ENCODE results near the gene HNRNPK.

HNRNPK gene

GRCh38 chr9:83935276-83935935 is 44.6 kb downstream of the HNRNPK start:
- Mint-ChIP-seq H3K9me3 (no peaks in the 10 kb centered on the region), H3K27ac (no peak overlapping the region), H3K4me3 (no peak overlapping the region), H3K27me3 (ENCODE audit: low read depth) (no peaks in the 10 kb centered on the region), H3K4me1 (peaks cover 13% of the 10 kb centered on the region), H3K36me3 (ENCODE audit: low read depth) (no peaks in the 10 kb centered on the region)
- TF ChIP-seq, protein P1, sequence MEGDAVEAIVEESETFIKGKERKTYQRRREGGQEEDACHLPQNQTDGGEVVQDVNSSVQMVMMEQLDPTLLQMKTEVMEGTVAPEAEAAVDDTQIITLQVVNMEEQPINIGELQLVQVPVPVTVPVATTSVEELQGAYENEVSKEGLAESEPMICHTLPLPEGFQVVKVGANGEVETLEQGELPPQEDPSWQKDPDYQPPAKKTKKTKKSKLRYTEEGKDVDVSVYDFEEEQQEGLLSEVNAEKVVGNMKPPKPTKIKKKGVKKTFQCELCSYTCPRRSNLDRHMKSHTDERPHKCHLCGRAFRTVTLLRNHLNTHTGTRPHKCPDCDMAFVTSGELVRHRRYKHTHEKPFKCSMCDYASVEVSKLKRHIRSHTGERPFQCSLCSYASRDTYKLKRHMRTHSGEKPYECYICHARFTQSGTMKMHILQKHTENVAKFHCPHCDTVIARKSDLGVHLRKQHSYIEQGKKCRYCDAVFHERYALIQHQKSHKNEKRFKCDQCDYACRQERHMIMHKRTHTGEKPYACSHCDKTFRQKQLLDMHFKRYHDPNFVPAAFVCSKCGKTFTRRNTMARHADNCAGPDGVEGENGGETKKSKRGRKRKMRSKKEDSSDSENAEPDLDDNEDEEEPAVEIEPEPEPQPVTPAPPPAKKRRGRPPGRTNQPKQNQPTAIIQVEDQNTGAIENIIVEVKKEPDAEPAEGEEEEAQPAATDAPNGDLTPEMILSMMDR (IDR thresholded peaks at IDR 0.05; ENCODE audit: unreplicated experiment in 3 of 3): no peak

- TF ChIP-seq, protein P1 (IDR thresholded peaks at IDR 0.05; ENCODE audit: unreplicated experiment in 3 of 3): no peak
- peaks cover 13% of the 10 kb centered on the region for H3K4me1 Mint-ChIP-seq
- no peak overlapping the region for H3K27ac Mint-ChIP-seq
- no peaks in the 10 kb centered on the region for H3K9me3 Mint-ChIP-seq
- H3K27me3 Mint-ChIP-seq (ENCODE audit: low read depth): no peaks in the 10 kb centered on the region
- H3K4me3 Mint-ChIP-seq: no peak overlapping the region
- H3K36me3 Mint-ChIP-seq (ENCODE audit: low read depth): no peaks in the 10 kb centered on the region
Observed at GRCh38 chr9:83934569-83935275, 45.3 kb downstream of the HNRNPK start.

GRCh38 chr9:83933790-83934189 is 46.2 kb downstream of the HNRNPK start:
- TF ChIP-seq, protein P1 (IDR thresholded peaks at IDR 0.05; ENCODE audit: unreplicated experiment in 3 of 3): no peak
- no peak overlapping the region for H3K4me3 Mint-ChIP-seq
- H3K36me3 Mint-ChIP-seq (ENCODE audit: low read depth): no peaks in the 10 kb centered on the region
- no peaks in the 10 kb centered on the region for H3K9me3 Mint-ChIP-seq
- H3K27me3 Mint-ChIP-seq (ENCODE audit: low read depth): no peaks in the 10 kb centered on the region
- no peak overlapping the region for H3K27ac Mint-ChIP-seq
- peaks cover 13% of the 10 kb centered on the region for H3K4me1 Mint-ChIP-seq

DNA sequence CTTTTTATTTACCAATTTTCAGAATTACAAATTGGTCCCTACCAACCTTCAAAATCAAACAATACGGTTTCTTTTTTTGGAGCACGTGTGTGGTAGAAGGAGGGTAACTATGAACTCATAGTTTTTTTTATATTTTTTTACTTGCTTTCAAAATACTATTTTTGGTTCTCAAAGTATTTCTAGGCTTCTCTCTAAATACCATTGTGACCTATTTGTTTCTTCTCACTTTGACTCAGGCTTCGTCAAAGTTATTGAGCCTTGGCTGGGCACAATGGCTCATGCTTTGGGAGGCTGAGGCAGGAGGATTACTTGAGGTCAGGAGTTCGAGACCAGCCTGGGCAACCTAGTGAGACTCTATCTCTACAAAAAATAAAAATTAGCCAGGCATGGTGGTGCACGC is 47.2 kb downstream of the HNRNPK start:
- H3K27me3 Mint-ChIP-seq (ENCODE audit: low read depth): no peaks in the 10 kb centered on the region
- peaks cover 13% of the 10 kb centered on the region for H3K4me1 Mint-ChIP-seq
- TF ChIP-seq, protein P1 (IDR thresholded peaks at IDR 0.05; ENCODE audit: unreplicated experiment in 3 of 3): no peak
- no peaks in the 10 kb centered on the region for H3K9me3 Mint-ChIP-seq
- H3K4me3 Mint-ChIP-seq: no peak overlapping the region
- no peak overlapping the region for H3K27ac Mint-ChIP-seq
- H3K36me3 Mint-ChIP-seq (ENCODE audit: low read depth): no peaks in the 10 kb centered on the region

- Mint-ChIP-seq H3K27me3 (ENCODE audit: low read depth) (no peaks in the 10 kb centered on the region), H3K36me3 (ENCODE audit: low read depth) (no peaks in the 10 kb centered on the region), H3K9me3 (no peaks in the 10 kb centered on the region), H3K27ac (no peak overlapping the region), H3K4me3 (no peak overlapping the region), H3K4me1 (peaks cover 13% of the 10 kb centered on the region)
- TF ChIP-seq, protein P1 (IDR thresholded peaks at IDR 0.05; ENCODE audit: unreplicated experiment in 3 of 3): no peak
Observed at GRCh38 chr9:83932011-83932410, 48.0 kb downstream of the HNRNPK start.

DNA sequence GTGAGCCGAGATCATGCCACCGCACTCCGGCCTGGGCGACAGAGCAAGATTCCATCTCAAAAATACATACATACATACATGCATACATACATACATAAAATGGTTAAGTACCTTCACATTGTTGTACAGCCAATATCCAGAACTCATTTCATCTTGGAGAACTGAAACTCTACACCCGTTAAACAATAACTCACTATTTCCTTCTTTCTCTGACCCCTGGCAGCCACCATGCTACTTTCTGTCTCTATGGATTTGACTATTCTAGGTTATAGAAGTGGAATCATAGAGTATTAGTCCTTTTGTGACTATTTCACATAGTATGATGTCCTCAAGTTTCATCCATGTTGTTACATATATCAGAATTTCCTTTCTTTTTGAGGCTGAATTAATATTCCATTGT is 49.1 kb downstream of the HNRNPK start:
- TF ChIP-seq, protein P1 (IDR thresholded peaks at IDR 0.05; ENCODE audit: unreplicated experiment in 3 of 3): no peak
- Mint-ChIP-seq H3K4me1 (peaks cover 13% of the 10 kb centered on the region), H3K27me3 (ENCODE audit: low read depth) (no peaks in the 10 kb centered on the region), H3K27ac (no peak overlapping the region), H3K9me3 (no peaks in the 10 kb centered on the region), H3K4me3 (no peak overlapping the region), H3K36me3 (ENCODE audit: low read depth) (no peaks in the 10 kb centered on the region)
